Measurements from ENCODE around the gene ARL2BP. TPM values are rescaled to one million over a fixed set of nuclear protein-coding genes. Genes with fewer than 3 reads are reported as not detected.

The ARL2BP gene
- total and polyA plus RNA-seq, 2 of the 4 experiments (the other 2 are of a cell fraction): 46.9 to 73.7 TPM

- dilution Hi-C loops (cut with HindIII; ENCODE audit: low sequenced_read_pairs, unreplicated experiment): no loop called here
- DNase-seq: no peak
- BruUV-seq (replicated peaks): no TSS peak
- CTCF ChIA-PET: interaction anchor here (1.1 kb wide), 1 partner anchor 12 kb away, joined by 4 read pairs; no protein-coding TSS in a partner anchor
- no peak overlapping the region for H2BK5ac ChIP-seq (ENCODE audit: low read depth, low read length, poor library complexity, severe bottlenecking)
- no peak overlapping the region for H4K91ac ChIP-seq (ENCODE audit: insufficient read depth, low read depth, low read length)
- peaks cover 9 to 36% of the 10 kb centered on the region in 2 experiments; a peak in 3 of 4 replicates for H3K79me1 ChIP-seq (ENCODE audit: low read depth in 1 of 2, low read length in 2 of 2)
- no peak for ATAC-seq (ENCODE audit: low read depth)
- H3K4me1 ChIP-seq (ENCODE audit: control insufficient read depth, insufficient read depth, low read length): no peaks in the 10 kb centered on the region
- no peaks in the 10 kb centered on the region; the same call in 1 of the 2 replicates for H4K20me1 ChIP-seq (ENCODE audit: insufficient read depth, low read length)
- H3K56ac ChIP-seq (ENCODE audit: extremely low read depth, insufficient read depth, low read length): no peak overlapping the region
- H3K4me3 ChIP-seq (ENCODE audit: insufficient read depth, low read depth, low read length): no peak overlapping the region
- H2AK9ac ChIP-seq (replicated peaks; ENCODE audit: low read depth, low read length, poor library complexity): no peak overlapping the region
- no peak overlapping the region for H3K4ac ChIP-seq (ENCODE audit: low read depth, low read length)
- H3K23ac ChIP-seq (ENCODE audit: low read depth, low read length): no peak overlapping the region
- no peaks in the 10 kb centered on the region for H3K27me3 ChIP-seq (ENCODE audit: control insufficient read depth, insufficient read depth, low read length)
- WGBS, 2 experiments (ENCODE audit: extremely low coverage in 2 of 2, insufficient read length in 1 of 2): no CpG with 5 or more reads among the region's 1 CpG
- H3K9ac ChIP-seq (ENCODE audit: low read depth, low read length): no peak overlapping the region
- peaks cover 6% of the 10 kb centered on the region for H3K9me1 ChIP-seq (ENCODE audit: insufficient read depth, low read length)
- no peak overlapping the region for H3K14ac ChIP-seq (replicated peaks; ENCODE audit: low read depth, low read length)
- no peak overlapping the region for H4K8ac ChIP-seq (ENCODE audit: low read depth in 2 of 2, low read length in 2 of 2)
- H2BK120ac ChIP-seq (ENCODE audit: low read depth, low read length): no peak overlapping the region
- H2BK15ac ChIP-seq (ENCODE audit: low read depth, low read length): no peak overlapping the region
- in situ Hi-C loops (cut with MboI; ENCODE audit: low sequenced_read_pairs): no loop called here
- no peak overlapping the region for H3K4me2 ChIP-seq (ENCODE audit: low read depth, low read length)
- H2AFZ ChIP-seq (replicated peaks; ENCODE audit: low read length, poor library complexity): no peak overlapping the region
- intact Hi-C loops (cut with micrococcal nuclease): no loop called here
- no peak overlapping the region for H2AK5ac ChIP-seq (ENCODE audit: low read depth, low read length)
- H3K36me3 ChIP-seq (ENCODE audit: control insufficient read depth, insufficient read depth, low read length): peaks cover 39% of the 10 kb centered on the region
- no peak overlapping the region for H4K5ac ChIP-seq (ENCODE audit: low read depth, low read length)
- no peak for TF ChIP-seq RAD21 (IDR thresholded peaks at IDR 0.05; ENCODE audit: low read length)
- TF ChIP-seq MAFK (IDR thresholded peaks at IDR 0.05; ENCODE audit: low read depth, low read length): no peak
- TF ChIP-seq CTCF (conservative IDR thresholded peaks at IDR 0.05; ENCODE audit: low read depth, low read length): no peak
- no peak for TF ChIP-seq CEBPB (IDR thresholded peaks at IDR 0.05; ENCODE audit: low read depth, low read length)
- no peak for TF ChIP-seq NFE2L2 (IDR thresholded peaks at IDR 0.05; ENCODE audit: low read depth, low read length)
- TF ChIP-seq ELK1 (IDR thresholded peaks at IDR 0.05; ENCODE audit: borderline replicate concordance, low read depth, low read length): no peak
- no peak for TF ChIP-seq POLR2A (IDR thresholded peaks at IDR 0.05; ENCODE audit: low read depth, low read length)
- TF ChIP-seq SMC3 (IDR thresholded peaks at IDR 0.05; ENCODE audit: low read depth, low read length): no peak
- no peak for TF ChIP-seq BHLHE40 (IDR thresholded peaks at IDR 0.05; ENCODE audit: low read depth, low read length)
- TF ChIP-seq USF2 (IDR thresholded peaks at IDR 0.05; ENCODE audit: low read depth, low read length): no peak
- TF ChIP-seq RFX5 (IDR thresholded peaks at IDR 0.05; ENCODE audit: low read depth, low read length): no peak
- no peak for TF ChIP-seq MAZ (IDR thresholded peaks at IDR 0.05; ENCODE audit: borderline replicate concordance, low read depth, low read length)
- no peak for TF ChIP-seq CHD1 (IDR thresholded peaks at IDR 0.05; ENCODE audit: low read depth, low read length)
- no peak for TF ChIP-seq FOS (IDR thresholded peaks at IDR 0.05; ENCODE audit: low read depth, low read length)
- no peak for TF ChIP-seq RCOR1 (IDR thresholded peaks at IDR 0.05; ENCODE audit: insufficient replicate concordance, low read length)
- no peak for TF ChIP-seq MXI1 (IDR thresholded peaks at IDR 0.05; ENCODE audit: borderline replicate concordance, low read depth, low read length)
- no peak overlapping the region for H2BK20ac ChIP-seq (ENCODE audit: low read depth, low read length)
- H3K9me3 ChIP-seq (ENCODE audit: control insufficient read depth, insufficient read depth, low read length): no peaks in the 10 kb centered on the region
- H3K18ac ChIP-seq (ENCODE audit: low read depth, low read length): no peak overlapping the region
- H3K27ac ChIP-seq (ENCODE audit: insufficient read depth, low read length): no peak overlapping the region
- POLR2A ChIA-PET (ENCODE audit: unreplicated experiment): no interaction called here
Observed at GRCh38 chr16:57208926-57209325, 36.1 kb upstream of the ARL2BP start.
